ENCODE measurements around the gene CREB3L4. TPM values are rescaled to one million over a fixed set of nuclear protein-coding genes. Genes with fewer than 3 reads are reported as not detected.

The CREB3L4 gene
- total RNA-seq, 4 donors from 2014 or later: 4.7 to 12.1 (median 8.7) TPM

DNA sequence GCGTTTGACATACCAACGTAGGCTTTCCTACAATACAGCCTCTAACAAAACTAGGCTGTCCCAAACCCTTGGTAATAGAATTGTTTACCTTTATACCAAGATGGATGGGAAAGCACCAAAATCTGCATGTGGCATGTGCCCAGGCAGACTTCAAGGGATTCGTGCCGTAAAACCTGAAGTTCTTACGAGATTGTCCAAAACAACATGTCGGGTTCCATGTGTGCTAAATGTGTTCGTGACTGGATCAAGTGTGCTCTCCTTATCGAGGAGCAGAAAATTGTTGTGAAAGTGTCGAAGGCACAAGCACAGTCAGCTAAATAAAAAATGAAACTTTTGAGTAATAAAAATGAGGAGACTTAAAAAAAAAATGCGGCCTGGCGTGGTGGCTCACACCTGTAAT lies 27.9 kb downstream of the CREB3L4 start:
- TF ChIP-seq, protein P1, sequence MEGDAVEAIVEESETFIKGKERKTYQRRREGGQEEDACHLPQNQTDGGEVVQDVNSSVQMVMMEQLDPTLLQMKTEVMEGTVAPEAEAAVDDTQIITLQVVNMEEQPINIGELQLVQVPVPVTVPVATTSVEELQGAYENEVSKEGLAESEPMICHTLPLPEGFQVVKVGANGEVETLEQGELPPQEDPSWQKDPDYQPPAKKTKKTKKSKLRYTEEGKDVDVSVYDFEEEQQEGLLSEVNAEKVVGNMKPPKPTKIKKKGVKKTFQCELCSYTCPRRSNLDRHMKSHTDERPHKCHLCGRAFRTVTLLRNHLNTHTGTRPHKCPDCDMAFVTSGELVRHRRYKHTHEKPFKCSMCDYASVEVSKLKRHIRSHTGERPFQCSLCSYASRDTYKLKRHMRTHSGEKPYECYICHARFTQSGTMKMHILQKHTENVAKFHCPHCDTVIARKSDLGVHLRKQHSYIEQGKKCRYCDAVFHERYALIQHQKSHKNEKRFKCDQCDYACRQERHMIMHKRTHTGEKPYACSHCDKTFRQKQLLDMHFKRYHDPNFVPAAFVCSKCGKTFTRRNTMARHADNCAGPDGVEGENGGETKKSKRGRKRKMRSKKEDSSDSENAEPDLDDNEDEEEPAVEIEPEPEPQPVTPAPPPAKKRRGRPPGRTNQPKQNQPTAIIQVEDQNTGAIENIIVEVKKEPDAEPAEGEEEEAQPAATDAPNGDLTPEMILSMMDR (IDR thresholded peaks at IDR 0.05; ENCODE audit: low read depth): no peak

DNA sequence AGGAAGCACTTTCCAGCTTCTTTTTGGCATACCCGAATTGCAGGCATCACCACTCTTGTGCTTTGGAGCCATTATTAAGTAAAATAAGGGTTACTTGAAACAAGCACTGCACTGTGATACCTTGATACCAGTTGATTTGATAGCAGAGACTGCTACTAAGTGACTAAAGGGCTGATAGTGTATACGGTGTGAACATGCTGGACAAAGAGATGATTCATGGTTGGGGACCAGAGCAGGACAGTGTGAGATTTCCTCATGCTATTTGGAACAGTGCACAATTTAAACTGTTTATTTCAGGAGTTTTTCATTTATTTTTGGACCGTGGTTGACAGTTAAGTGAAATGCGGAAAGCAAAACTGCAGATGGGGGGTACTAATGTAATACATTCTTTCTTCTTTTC lies 32.7 kb downstream of the CREB3L4 start:
- TF ChIP-seq, protein P1 (IDR thresholded peaks at IDR 0.05; ENCODE audit: low read depth): no peak

DNA sequence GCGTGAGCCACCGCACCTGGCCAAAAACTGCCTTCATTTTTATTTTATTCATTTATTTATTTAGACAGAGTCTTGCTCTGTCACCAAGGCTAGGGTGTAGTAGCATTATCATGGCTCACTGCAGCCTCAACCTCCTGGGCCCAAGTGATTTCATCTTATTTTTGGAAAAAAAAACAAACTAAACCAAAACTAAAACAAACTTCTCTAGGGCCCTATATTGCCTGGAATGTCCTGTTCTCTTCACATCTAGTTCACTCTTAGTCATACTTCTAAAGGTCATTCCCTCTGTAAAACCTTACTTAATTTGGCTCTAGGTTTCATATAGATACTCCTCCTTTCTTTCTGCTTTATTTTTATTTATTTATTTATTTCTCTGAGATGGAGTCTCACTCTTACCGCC lies 38.4 kb downstream of the CREB3L4 start:
- TF ChIP-seq, protein P1 (IDR thresholded peaks at IDR 0.05; ENCODE audit: low read depth): no peak

DNA sequence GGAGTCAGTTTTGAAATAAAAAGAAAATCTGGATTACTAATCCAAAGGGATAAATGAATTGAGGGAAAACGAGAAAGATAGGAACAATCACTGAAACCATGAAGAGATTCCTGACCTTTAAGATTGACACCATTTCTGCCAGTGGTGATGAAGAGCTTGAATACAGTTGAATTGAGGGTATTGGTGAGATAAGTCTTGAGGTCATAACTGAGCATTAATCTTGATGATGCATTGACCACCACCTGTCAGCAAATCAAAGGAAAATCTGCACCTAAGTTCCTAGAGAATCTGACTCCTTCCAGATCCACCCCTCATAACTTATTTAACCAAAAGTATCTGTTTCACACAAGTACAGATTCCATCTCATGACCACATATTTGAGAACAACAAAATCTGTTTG lies 44.4 kb downstream of the CREB3L4 start:
- TF ChIP-seq, protein P1 (IDR thresholded peaks at IDR 0.05; ENCODE audit: low read depth): no peak

DNA sequence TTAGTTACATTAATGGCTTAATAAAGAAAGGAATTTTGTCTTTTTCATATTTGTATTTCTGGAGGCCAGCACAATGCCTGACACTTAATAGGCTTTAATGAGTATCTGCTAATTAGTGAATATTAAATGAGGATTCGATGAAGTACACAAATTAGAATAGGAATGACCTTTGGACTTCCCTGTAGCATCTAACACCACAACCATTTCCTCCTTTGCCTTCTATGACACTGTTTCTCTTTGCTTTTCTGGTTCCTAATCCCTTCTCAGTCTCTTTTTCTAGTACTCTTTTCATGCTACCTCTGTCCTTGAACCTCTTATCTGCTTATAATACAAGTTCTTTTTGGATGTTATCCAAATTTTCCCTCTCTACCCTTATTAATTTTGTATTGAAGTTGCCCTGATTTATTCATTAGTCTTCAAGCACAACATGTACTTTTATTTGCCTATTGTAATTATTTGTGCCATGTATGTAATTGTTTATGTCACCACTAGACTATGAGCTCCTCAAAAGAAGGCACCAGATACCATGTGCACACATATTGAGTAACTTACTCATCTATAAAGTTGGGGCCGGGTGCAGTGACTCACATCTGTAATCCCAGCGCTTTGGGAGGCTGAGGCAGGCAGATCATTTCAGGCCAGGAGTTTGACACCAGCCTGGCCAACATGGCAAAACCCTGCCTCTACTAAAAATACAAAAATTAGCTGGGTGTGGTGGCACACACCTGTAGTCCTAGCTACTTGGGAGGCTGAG lies 46.6 kb downstream of the CREB3L4 start:
- TF ChIP-seq, protein P1 (IDR thresholded peaks at IDR 0.05; ENCODE audit: low read depth): no peak

DNA sequence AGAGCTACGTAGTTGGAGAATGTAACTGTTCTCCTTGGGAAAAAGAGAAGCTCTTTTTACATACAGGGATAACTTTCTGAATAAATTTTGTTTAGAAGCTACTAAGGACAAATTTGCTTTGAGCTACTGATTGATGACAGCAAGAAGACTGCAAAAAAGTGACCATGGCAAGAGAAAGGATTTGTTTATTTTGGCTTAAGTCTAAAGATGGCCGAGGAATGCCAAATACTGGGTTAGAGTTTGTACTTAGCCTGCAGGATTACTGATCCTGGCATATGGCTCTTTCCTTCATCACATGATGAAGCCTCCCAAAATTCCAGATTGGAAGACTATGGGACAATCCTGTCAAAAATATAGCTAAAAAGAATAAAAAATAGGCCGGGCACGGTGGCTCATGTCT lies 51.6 kb downstream of the CREB3L4 start:
- TF ChIP-seq, protein P1 (IDR thresholded peaks at IDR 0.05; ENCODE audit: low read depth): no peak

DNA sequence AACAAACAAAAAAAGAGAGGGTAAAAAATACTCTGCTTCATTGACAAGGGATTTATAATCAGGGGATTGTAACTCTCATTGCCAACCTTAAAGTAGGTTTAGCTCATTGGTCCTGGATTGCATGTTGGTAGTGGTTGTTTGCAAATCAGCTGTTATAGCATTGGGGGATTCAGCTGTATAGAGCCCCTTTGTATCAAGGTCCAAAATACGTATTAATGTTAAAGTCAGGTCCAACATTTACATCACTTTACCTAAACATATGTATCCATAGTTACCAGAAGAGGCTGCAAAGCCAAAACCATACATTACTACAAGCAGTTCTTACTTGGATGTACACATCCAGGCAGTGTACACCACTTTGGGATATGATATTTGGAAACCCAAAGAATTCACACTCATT lies 52.2 kb downstream of the CREB3L4 start:
- TF ChIP-seq, protein P1 (IDR thresholded peaks at IDR 0.05; ENCODE audit: low read depth): no peak

Small RNAs within 50 kb of the gene (small RNA-seq; reads per million reads assigned to genes)
- gene MIR6737: not detected

Other genes with a start within 250 kb of the CREB3L4 start
- gene INTS3, start 239.9 kb upstream of the CREB3L4 start, total RNA-seq: 10 to 100 TPM; 39.1 to 53.9 (median 47.1) TPM
- gene SLC27A3, start 192.5 kb upstream of the CREB3L4 start, total RNA-seq: 100 to 1,000 TPM in 1 of 4 donors, 10 to 100 TPM in 3; 20.4 to 104 (median 46.0) TPM
- gene GATAD2B, start 44.9 kb upstream of the CREB3L4 start, total RNA-seq: 10 to 100 TPM; 14.3 to 22.3 (median 18.1) TPM
- gene DENND4B, start 21.2 kb upstream of the CREB3L4 start, total RNA-seq: 10 to 100 TPM; 33.8 to 67.6 (median 43.6) TPM
- gene CRTC2, start 9.3 kb upstream of the CREB3L4 start, total RNA-seq: 10 to 100 TPM; 17.7 to 95.5 (median 18.0) TPM
- 100 to 1,000 TPM in 1 of 4 donors, 10 to 100 TPM in 3; 44.3 to 113 (median 82.5) TPM for gene SLC39A1, start 4.4 kb upstream of the CREB3L4 start, total RNA-seq
- gene JTB, start 9.8 kb downstream of the CREB3L4 start, total RNA-seq: 100 to 1,000 TPM; 183 to 201 (median 198) TPM
- 10 to 100 TPM; 40.1 to 97.9 (median 64.1) TPM for gene RAB13, start 18.4 kb downstream of the CREB3L4 start, total RNA-seq
- 1,000 to 10,000 TPM; 1,809 to 3,638 (median 2,450) TPM for gene RPS27, start 22.9 kb downstream of the CREB3L4 start, total RNA-seq
- under 1 TPM in 1 of 4 donors, not detected in 3; 0.22 TPM for gene NUP210L, start 187.2 kb downstream of the CREB3L4 start, total RNA-seq
- gene TPM3, start 224.2 kb downstream of the CREB3L4 start, total RNA-seq: 100 to 1,000 TPM; 208 to 305 (median 294) TPM
- gene CFAP141, start 238.4 kb downstream of the CREB3L4 start, total RNA-seq: not detected